Measurements from ENCODE around the gene MAN2B2.

MAN2B2 gene

DNA sequence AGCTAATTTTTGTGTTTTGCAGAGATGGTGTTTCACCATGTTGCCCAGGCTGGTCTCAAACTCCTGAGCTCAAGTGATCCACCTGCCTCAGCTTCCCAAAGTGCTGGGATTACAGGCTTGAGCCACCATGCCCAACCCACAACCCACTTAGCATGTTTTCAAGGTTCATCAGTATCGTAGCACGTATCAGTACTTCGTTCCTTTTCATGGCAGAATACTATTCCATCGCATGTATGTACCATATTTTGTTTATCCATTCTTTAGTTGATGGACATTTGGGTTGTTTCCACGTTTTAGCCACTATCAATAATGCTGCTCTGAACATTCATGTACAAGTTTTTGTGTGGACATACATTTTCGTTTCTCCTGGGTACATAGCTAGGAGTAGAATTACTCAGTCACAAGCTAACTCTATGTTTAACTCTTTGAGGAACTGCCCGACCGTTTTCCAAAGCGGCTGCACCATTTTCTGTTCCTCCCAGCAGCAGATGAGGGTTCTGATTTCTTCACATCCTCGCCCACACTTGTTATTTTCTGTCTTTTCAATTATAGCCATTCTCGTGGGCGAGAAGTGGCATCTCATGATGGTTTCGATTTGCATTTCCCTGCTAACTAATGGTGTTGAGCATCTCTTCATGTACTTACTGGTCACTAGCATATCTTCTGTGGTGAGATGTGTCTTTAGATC is 32.5 kb downstream of the MAN2B2 start:
- intact Hi-C loops (cut with DNase I) = no loop called here
- DNase-seq = peak in 6 of 42 donors; percentile 8 to 48 (median 30)

GRCh38 chr4:6608758-6609414 is 33.9 kb downstream of the MAN2B2 start:
- peak in 41 of 42 donors; percentile 9 to 75 (median 45) for DNase-seq
- intact Hi-C loops (cut with DNase I) = no loop called here

GRCh38 chr4:6609415-6610079 is 34.6 kb downstream of the MAN2B2 start:
- intact Hi-C loops (cut with DNase I) = no loop called here
- DNase-seq = no peak

GRCh38 chr4:6610856-6611430 is 36.0 kb downstream of the MAN2B2 start:
- intact Hi-C loops (cut with DNase I) = no loop called here
- no peak for DNase-seq

DNA sequence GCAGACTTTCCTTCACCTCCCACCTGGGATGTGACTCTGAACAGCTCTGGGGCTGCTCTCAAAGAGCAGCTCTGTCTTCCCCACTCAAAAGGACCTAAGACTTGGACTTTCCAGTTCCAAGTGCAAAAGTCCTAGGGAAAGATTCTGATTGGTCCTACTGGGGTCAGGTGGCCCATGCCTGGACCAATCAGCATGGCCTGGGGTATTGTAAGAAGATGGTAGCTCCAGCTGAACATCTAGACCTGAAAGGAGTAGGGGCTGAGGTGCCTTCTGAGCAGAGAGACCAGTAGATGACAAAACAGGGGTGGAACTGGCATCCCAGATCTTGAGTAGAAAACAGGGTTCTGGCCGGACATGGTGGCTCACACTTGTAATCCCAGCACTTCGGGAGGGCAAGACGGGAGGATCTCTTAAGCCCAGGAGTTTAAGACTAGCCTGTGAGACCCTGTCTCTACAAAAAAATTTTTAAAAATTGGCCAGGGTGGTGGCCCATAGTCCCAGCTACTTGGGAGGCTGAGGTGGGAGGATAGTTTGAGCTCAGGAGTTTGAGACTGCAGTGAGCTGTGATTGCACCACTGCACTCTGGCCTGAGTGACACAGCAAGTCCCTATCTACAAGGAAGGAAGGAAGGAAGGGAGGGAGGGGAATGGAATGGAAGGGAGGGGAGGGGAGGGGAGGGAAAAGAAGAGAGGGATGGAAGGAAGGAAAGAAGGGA is 38.1 kb downstream of the MAN2B2 start:
- intact Hi-C loops (cut with DNase I) = no loop called here

GRCh38 chr4:6613676-6614651 is 39.0 kb downstream of the MAN2B2 start:
- intact Hi-C loops (cut with DNase I) = no loop called here
- DNase-seq = no peak

More for the DNA sequence above, 38.1 kb downstream of the MAN2B2 start:
- no peak for DNase-seq

DNA sequence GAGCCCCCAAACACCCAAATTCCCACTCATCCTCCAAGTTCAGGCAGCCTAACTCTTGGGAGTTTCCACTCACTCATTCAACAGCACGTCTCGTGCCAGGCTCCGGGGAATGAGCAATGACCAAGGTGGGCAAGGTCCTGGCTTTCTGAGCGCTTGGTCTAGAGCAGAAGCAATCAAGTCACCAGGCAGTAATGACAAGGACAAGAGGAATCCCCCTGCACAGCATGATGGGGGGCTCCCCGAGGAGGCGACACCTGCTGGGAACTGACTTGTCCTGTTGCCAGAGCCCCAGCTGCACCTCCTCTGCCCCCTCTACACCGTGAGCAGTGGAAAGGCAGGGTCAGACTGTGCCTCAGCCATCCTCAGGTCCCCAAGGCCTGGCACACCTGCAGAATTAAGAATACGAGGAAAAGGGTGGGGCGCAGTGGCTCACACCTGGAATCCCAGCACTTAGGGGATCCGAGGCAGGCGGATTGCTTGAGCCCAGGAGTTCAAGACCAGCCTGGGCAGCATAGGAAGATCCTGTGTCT is 39.8 kb downstream of the MAN2B2 start:
- intact Hi-C loops (cut with DNase I) = no loop called here
- DNase-seq = no peak

DNA sequence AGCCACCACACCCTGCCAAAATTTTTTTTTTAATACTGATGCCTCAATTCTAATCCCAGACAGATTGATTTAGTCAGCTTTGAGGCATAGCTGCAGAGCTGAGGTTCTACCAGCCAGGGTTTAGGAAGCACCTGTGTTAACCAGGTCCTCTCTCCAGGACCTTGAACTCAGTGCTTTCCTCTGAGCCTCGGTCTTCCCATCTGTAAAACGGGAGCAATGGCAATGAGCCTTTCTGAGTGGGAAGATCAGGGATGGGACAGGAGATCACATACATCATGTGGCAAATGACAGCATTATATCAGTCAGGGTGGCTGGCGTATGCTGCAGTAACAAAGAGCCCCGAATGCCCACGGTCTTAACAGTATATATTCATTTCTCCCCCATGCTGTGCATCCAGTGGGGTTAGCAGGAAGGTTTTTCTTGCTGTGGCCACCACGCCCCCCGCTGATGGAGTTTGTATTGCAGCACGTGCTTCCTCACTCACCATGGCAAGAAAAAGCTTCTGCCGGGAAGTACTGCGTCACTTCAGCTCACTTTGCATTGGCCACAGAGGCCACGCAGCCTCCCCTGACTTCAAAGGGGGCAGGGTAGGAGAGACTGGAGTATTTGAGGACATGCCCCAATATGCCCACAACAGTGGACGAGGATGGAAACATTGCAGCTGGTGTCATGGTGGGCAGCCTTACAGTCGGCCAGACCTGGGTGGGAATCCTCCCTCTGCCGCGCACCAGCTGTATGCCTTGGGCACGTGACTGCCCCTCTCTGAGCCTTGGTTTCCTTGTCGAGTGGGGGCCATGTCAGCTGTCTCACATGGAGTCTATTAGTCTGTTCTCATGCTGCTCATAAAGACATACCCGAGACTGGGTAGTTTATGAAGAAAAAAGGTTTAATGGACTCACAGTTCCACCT is 41.4 kb downstream of the MAN2B2 start:
- intact Hi-C loops (cut with DNase I) = no loop called here
- no peak for DNase-seq

GRCh38 chr4:6617246-6617645 is 42.3 kb downstream of the MAN2B2 start:
- no peak for DNase-seq
- intact Hi-C loops (cut with DNase I) = no loop called here

DNA sequence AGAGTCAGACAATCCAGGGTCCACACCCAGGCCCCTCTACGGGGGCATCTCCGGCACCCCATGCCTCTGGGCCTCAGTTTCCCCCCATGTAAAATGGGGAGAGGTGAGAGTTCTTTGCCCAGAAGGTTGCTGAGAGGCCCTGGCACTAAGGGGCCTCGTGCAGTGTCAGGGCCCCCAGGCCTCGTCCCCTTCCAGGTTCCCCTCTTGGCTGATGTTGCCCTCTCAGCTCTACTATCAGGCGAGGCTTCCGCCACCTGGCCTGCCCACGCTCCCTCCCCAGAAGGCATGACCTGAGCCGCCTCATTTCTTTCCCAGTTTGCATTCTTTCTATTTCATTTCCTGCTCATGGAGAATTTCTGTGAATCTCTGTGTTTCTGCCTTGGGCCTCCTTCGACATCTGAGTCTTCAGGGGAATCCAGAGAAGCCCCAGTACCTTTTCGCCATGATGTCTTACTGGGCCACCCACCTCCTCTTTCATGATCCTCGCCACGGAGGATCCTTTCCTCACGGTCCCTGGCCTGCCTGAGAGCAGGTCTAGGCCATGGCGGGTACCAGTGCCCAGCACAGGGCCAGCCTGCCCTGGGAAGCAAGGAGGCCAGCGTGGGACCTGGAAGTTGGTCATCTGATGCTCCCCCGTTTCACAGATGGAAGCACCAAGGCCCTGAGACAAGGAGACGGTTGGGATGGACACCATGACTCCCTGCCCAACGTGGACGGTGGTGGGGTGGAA is 43.6 kb downstream of the MAN2B2 start:
- no peak for DNase-seq
- intact Hi-C loops (cut with DNase I) = no loop called here

DNA sequence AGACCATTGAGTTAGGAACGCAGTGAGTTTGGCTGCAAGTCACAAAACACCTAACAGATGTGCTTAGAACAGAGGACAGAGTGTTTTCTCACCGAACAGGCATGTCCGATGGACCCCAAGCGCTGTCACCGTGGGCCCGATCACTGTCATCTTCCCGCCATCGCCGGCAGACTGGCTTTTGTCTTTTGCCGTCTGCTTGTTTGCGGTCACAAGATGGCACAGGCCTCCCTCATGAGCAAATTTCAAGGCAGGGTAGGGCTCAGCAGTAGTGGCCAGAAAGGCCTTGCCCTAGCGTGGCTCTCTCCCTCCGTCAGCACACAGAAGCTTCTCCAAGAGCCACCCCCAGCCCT is 44.1 kb downstream of the MAN2B2 start:
- intact Hi-C loops (cut with DNase I) = no loop called here
- DNase-seq = no peak

GRCh38 chr4:6619466-6620255 is 44.7 kb downstream of the MAN2B2 start:
- DNase-seq = no peak

GRCh38 chr4:6620296-6620695 is 45.3 kb downstream of the MAN2B2 start:
- DNase-seq = no peak
- intact Hi-C loops (cut with DNase I) = no loop called here

More at GRCh38 chr4:6619466-6620255, 44.7 kb downstream of the MAN2B2 start:
- intact Hi-C loops (cut with DNase I) = no loop called here

DNA sequence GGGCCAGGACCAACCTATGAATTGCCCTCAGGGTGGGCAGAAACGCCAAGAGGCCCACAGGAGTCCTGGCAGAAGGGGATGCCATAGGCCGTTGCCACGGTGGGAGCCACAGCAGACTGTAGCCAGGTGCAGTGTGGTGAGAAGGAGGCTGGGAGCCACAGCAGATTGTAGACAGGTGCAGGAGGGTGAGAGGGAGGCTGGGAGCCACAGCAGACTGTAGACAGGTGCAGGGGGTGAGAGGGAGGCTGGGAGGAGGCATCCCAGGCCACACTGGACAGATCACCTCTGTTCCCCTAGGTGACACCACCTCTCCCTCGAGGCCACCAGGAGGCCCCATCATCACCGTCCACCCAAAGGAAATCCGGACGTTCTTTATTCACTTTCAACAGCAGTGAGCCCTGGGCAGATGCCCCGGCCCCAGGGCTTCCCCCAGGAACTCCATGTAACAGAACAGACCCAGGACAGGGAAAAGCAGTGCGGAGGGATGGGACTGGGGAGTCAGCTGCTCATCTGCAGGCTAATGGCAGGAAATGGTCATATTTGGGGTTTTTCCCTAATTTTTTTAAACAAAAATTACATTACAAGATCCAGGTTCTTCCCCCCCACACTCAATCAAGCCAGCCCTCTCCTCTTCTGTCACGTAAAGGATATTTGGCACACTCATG is 46.0 kb downstream of the MAN2B2 start:
- DNase-seq = no peak
- intact Hi-C loops (cut with DNase I) = no loop called here

GRCh38 chr4:6621556-6621927 is 46.6 kb downstream of the MAN2B2 start:
- intact Hi-C loops (cut with DNase I) = no loop called here
- no peak for DNase-seq
